GM12875 (cell line): ENCODE data around the gene PAX5.
A peak's percentile ranks its signal among the peaks of the same experiment; 100 is the strongest.

Experiments
- H3K4me3 ChIP-seq: one replicate; pipeline ENCODE4 v1.5.1; 2011; ENCODE audit warnings: low read depth, low read length, control low read depth
- CTCF ChIP-seq: IDR thresholded peaks from 2 replicates; pipeline ENCODE4 v1.5.1; 2011; ENCODE audit warnings: low read depth, mild to moderate bottlenecking, control low read depth, inconsistent platforms, low read length, moderate library complexity, borderline replicate concordance; ENCODE audit not compliant: insufficient read depth

PAX5 gene

GRCh38 chr9:37031902-37032301 is 2.2 kb downstream of the PAX5 start:
- peak overlapping the region; percentile 89 for H3K4me3 ChIP-seq
- TF ChIP-seq CTCF = no peak

DNA sequence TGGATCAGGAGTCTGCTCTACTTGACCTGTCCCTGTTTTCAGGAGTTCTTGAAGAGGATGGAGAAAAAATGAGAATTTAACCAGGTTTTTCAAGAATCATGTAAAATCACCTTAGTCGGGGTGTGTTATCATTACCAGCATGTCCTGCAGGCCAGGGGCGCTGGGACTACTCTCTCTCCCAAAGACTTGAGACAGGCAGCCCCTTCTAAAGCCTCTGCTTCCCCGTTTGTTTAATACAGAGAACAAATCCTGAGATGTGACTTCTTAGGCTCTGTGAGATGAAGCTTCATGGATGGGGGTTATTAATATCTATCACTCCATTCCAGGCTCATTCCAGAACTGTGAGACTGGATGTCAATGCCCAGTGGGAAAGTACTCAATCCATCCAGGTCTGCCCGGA is 3.0 kb downstream of the PAX5 start:
- TF ChIP-seq CTCF = no peak
- peak overlapping the region; percentile 89 for H3K4me3 ChIP-seq

- peak overlapping the region; percentile 89 for H3K4me3 ChIP-seq
- TF ChIP-seq CTCF = no peak
Observed at GRCh38 chr9:37030611-37030939, 3.5 kb downstream of the PAX5 start.

GRCh38 chr9:37029776-37030610 is 4.1 kb downstream of the PAX5 start:
- peak overlapping the region; percentile 89 for H3K4me3 ChIP-seq
- TF ChIP-seq CTCF = no peak

DNA sequence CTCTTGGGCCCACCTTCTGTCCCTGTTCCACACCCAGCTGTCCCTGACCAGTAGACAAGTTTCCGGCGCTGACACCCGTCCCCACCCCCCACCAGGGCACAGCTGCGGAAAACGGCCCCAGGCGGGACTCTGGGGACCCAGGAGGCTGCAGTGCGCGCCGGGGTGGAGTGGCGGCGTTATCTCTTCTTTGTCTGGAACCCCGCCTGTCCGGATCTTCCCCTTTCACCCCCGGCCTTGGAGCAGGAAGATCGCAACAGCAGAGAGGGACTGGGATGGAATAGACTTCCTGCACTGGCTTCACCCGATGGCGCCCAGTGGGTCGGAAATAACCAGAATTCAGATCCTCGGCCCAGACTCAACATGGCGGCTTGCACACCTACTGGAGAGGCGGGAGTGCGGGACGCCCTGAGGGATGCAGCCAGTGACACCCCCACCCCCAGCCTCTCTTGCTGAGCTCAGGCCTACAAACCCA is 4.7 kb downstream of the PAX5 start:
- TF ChIP-seq CTCF = peak; percentile 31; the same call in 1 of the 2 replicates
- H3K4me3 ChIP-seq = peak overlapping the region; percentile 89

- TF ChIP-seq CTCF = no peak
- H3K4me3 ChIP-seq = peak overlapping the region; percentile 89
Observed at GRCh38 chr9:37028420-37029031, 5.5 kb downstream of the PAX5 start.
